Epithelial cell of proximal tubule (primary cell): ENCODE results near the gene KRTAP12-3. TPM values are rescaled to one million over a fixed set of nuclear protein-coding genes. Genes with fewer than 3 reads are reported as not detected.
"Not testable (repeated sequence)": the region's sequence is repeated elsewhere in the genome, so short reads cannot be mapped to it uniquely, and the experiment has no call there.

Source experiments
- DNase-seq: peaks from one replicate; pipeline ENCODE4 v3.0.0-alpha.2; 2011; ENCODE audit warnings: low read depth
- H3K4me3 ChIP-seq: 2 replicates; pipeline ENCODE4 v1.5.1; 2011; ENCODE audit warnings: low read depth, mild to moderate bottlenecking, low read length
- total RNA-seq: library from RNA; depleted of rRNA; stranded (reverse); fragments of >200 nt; gene quantifications from 2 replicates; pipeline ENCODE4 v1.2.3, GENCODE V29; 2015
- TF ChIP-seq, protein P1 (sequence below): conservative IDR thresholded peaks from 2 replicates; pipeline ENCODE4 v1.5.1; 2012; ENCODE audit warnings: low read depth, mild to moderate bottlenecking, low read length

Gene KRTAP12-3
- total RNA-seq, 1 donor from 2014 or later, result not detected

GRCh38 chr21:44618504-44618903, 39.2 kb upstream of the KRTAP12-3 start:
- TF ChIP-seq, protein P1, sequence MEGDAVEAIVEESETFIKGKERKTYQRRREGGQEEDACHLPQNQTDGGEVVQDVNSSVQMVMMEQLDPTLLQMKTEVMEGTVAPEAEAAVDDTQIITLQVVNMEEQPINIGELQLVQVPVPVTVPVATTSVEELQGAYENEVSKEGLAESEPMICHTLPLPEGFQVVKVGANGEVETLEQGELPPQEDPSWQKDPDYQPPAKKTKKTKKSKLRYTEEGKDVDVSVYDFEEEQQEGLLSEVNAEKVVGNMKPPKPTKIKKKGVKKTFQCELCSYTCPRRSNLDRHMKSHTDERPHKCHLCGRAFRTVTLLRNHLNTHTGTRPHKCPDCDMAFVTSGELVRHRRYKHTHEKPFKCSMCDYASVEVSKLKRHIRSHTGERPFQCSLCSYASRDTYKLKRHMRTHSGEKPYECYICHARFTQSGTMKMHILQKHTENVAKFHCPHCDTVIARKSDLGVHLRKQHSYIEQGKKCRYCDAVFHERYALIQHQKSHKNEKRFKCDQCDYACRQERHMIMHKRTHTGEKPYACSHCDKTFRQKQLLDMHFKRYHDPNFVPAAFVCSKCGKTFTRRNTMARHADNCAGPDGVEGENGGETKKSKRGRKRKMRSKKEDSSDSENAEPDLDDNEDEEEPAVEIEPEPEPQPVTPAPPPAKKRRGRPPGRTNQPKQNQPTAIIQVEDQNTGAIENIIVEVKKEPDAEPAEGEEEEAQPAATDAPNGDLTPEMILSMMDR, result no peak
- no peak overlapping the region for H3K4me3 ChIP-seq
- DNase-seq, result no peak

DNA sequence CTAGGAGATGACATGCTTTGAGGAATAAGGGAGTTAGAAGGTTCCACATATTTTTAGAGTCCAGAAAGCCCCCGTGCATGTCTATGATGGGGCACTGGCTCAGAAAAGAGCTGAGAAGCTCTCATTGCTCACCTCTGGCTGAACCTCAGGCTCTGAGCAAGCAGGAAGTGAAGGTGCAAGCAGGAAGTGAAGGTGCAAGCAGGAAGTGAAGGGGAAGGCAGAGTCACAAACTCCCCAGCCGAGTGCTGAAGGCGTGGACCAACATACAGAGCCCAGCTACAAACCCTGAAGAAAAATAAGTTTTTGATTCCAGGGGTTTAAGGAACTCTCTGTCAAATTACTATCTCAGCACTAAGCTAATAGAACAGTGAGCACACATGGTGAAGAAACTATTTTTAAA, 38.8 kb upstream of the KRTAP12-3 start:
- TF ChIP-seq, protein P1, result no peak
- no peak overlapping the region for H3K4me3 ChIP-seq
- no peak for DNase-seq

DNA sequence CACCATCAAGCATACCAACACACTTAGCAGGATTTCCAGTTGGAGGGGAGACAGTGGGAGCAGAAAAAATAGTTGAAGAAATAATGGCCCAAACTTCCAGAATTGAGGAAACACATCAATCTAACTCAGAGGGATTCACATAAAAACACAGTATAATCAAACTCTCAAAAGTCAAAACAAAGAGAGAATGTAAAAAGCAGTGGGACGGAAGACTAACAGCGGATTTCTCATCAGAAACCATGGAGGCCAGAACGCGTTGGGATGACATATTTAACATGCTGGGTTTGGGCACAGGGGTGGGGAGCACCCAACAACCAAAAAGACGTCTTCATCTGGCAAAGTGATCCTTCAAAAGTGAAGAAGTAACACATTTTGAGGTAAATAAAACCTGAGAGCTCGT, 37.8 kb upstream of the KRTAP12-3 start:
- no peak for DNase-seq
- TF ChIP-seq, protein P1, result no peak
- H3K4me3 ChIP-seq, result no peak overlapping the region

GRCh38 chr21:44623575-44623974, 34.2 kb upstream of the KRTAP12-3 start:
- DNase-seq, result no peak
- TF ChIP-seq, protein P1, result no peak
- H3K4me3 ChIP-seq, result no peak overlapping the region

DNA sequence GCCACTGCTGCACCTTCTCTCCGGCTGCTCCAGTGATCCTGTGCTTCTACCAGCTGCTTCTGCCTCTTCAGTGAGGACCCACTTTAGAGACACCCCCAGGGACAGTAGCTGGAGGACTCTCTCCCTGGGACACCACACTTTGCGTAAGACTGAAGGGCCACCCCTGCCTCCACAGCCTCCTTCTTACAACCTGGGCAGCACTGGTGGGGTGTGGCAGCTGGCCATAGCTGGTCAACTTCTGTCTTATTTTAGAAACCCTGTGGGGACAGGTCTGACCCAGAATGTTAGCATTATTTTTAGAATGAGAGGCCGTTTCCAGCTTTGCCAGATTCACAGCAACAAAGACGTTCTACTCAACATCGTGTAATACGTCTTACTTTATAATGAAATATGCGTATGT, 32.0 kb upstream of the KRTAP12-3 start:
- no peak overlapping the region for H3K4me3 ChIP-seq
- TF ChIP-seq, protein P1, result no peak
- DNase-seq, result no peak

GRCh38 chr21:44626262-44626661, 31.5 kb upstream of the KRTAP12-3 start:
- TF ChIP-seq, protein P1, result no peak
- H3K4me3 ChIP-seq, result no peak overlapping the region
- DNase-seq, result no peak

- no peak for DNase-seq
- H3K4me3 ChIP-seq, result no peak within 1 kb of the TSS
- TF ChIP-seq, protein P1, result no peak
These were observed 31.0 kb upstream of the KRTAP12-3 start, which contains the start of gene KRTAP10-9 for GRCh38 chr21:44626673-44627143. KRTAP10-9 (plus strand) TSS chr21:44627093; CDS start chr21:44627172, 79 bp downstream.

- not testable (repeated sequence) for DNase-seq, H3K4me3 ChIP-seq
These were observed 30.4 kb upstream of the KRTAP12-3 start for GRCh38 chr21:44627181-44627822.

- DNase-seq, H3K4me3 ChIP-seq: not testable (repeated sequence)
These were observed 29.9 kb upstream of the KRTAP12-3 start for GRCh38 chr21:44627831-44628233.
